Activated naive CD8-positive, alpha-beta T cell treated with anti-CD3 and anti-CD28 coated beads for 36 hours (primary cell): ENCODE data around the gene GJA9. TPM values are rescaled to one million over a fixed set of nuclear protein-coding genes. Genes with fewer than 3 reads are reported as not detected.
"Not testable (repeated sequence)": the region's sequence is repeated elsewhere in the genome, so short reads cannot be mapped to it uniquely, and the experiment has no call there.

Experiments
- DNase-seq: peaks from one replicate; pipeline ENCODE4 v3.0.0; 2021
- H3K27ac Mint-ChIP-seq: one replicate; pipeline ENCODE4 v1.8.0; 2022; ENCODE audit warnings: mild to moderate bottlenecking, moderate library complexity, mixed read lengths
- H3K27me3 Mint-ChIP-seq: one replicate; pipeline ENCODE4 v1.8.0; 2022; ENCODE audit warnings: mild to moderate bottlenecking, mixed read lengths
- H3K36me3 Mint-ChIP-seq: one replicate; pipeline ENCODE4 v1.8.0; 2021; ENCODE audit warnings: mild to moderate bottlenecking, mixed read lengths
- H3K4me1 Mint-ChIP-seq: one replicate; pipeline ENCODE4 v1.8.0; 2021; ENCODE audit warnings: mixed read lengths
- H3K4me3 Mint-ChIP-seq: one replicate; pipeline ENCODE4 v1.8.0; 2022; ENCODE audit warnings: mild to moderate bottlenecking, moderate library complexity, mixed read lengths
- H3K9me3 Mint-ChIP-seq: one replicate; pipeline ENCODE4 v1.8.0; 2022; ENCODE audit warnings: mixed read lengths
- total RNA-seq, 2 experiments: library from RNA; stranded (reverse); gene quantifications; one replicate each; pipeline ENCODE4 v1.2.3, GENCODE V29; 2021

The GJA9 gene
- total RNA-seq, 2 experiments from 2014 or later = not detected

GRCh38 chr1:38859561-38860453 is 21.6 kb downstream of the GJA9 start, which contains the start of gene RRAGC:
Gene RRAGC, minus strand, starts transcription at chr1:38859772. Its CDS starts 126 bp downstream, at chr1:38859646.
- peak within 1 kb of the TSS; percentile 87 for H3K4me3 Mint-ChIP-seq
- peak; percentile 98 for DNase-seq
- H3K27me3 Mint-ChIP-seq = no peaks in the 10 kb centered on the region
- peak within 1 kb of the TSS; percentile 74 for H3K27ac Mint-ChIP-seq
- H3K9me3 Mint-ChIP-seq = no peaks in the 10 kb centered on the region
- H3K4me1 Mint-ChIP-seq = peaks cover 32% of the 10 kb centered on the region
- H3K36me3 Mint-ChIP-seq = no peaks in the 10 kb centered on the region

- DNase-seq = peak; percentile 58
- Mint-ChIP-seq H3K4me3 (peak overlapping the region; percentile 87), H3K9me3 (no peaks in the 10 kb centered on the region), H3K36me3 (no peaks in the 10 kb centered on the region), H3K27me3 (no peaks in the 10 kb centered on the region), H3K4me1 (peaks cover 32% of the 10 kb centered on the region), H3K27ac (peak overlapping the region; percentile 74)
Observed at GRCh38 chr1:38858833-38859560, 22.4 kb downstream of the GJA9 start.

- Mint-ChIP-seq H3K27me3 (no peaks in the 10 kb centered on the region), H3K36me3 (peaks cover 2% of the 10 kb centered on the region), H3K4me1 (peaks cover 13% of the 10 kb centered on the region), H3K27ac (peak overlapping the region; percentile 4), H3K4me3 (no peak overlapping the region), H3K9me3 (no peaks in the 10 kb centered on the region)
- DNase-seq = no peak
Observed at GRCh38 chr1:38852780-38853179, 28.6 kb downstream of the GJA9 start.

GRCh38 chr1:38848071-38848470 is 33.3 kb downstream of the GJA9 start:
- H3K27ac Mint-ChIP-seq = no peak overlapping the region
- no peak overlapping the region for H3K4me3 Mint-ChIP-seq
- DNase-seq = no peak
- H3K4me1 Mint-ChIP-seq = peaks cover 6% of the 10 kb centered on the region
- no peaks in the 10 kb centered on the region for H3K27me3 Mint-ChIP-seq
- peaks cover 3% of the 10 kb centered on the region for H3K9me3 Mint-ChIP-seq
- H3K36me3 Mint-ChIP-seq = peaks cover 14% of the 10 kb centered on the region

DNA sequence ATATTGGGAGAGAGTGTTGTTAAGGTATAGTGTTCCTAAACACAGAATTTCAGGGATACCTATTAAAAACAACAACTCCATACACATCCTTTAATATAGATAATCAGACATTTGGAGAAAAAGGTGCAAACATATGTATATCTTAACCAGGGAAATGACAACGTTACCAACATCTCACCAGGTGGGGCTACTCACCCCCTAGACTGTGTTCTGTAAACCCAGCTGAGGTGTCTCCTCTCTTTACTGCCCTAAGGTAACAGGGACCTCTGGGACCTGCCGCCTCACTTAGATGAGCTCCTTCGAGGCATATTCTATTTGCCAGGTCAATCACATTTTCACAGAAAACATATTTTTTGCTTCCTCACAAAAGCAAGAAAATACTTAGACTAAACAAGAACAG is 35.2 kb downstream of the GJA9 start:
- no peak overlapping the region for H3K27ac Mint-ChIP-seq
- no peak overlapping the region for H3K4me3 Mint-ChIP-seq
- DNase-seq = no peak
- no peaks in the 10 kb centered on the region for H3K27me3 Mint-ChIP-seq
- H3K36me3 Mint-ChIP-seq = peaks cover 16% of the 10 kb centered on the region
- H3K9me3 Mint-ChIP-seq = peaks cover 3% of the 10 kb centered on the region
- no peaks in the 10 kb centered on the region for H3K4me1 Mint-ChIP-seq

DNA sequence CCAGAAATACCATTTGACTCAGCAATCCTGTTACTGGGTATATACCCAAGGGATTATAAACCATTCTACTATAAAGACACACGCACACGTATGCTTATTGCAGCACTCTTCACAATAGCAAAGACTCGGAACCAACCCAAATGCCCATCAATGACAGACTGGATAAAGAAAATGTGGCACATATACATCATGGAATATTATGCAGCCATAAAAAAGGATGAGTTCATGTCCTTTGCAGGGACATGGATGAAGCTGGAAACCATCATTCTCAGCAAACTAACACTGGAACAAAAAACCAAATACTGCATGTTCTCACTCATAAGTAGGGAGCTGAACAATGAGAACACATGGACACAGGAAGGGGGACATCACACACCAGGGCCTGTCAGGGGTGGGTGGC is 36.3 kb downstream of the GJA9 start:
- not testable (repeated sequence) for H3K9me3 Mint-ChIP-seq, H3K27me3 Mint-ChIP-seq, H3K27ac Mint-ChIP-seq, H3K4me3 Mint-ChIP-seq, H3K4me1 Mint-ChIP-seq, DNase-seq
- peaks cover 14% of the 10 kb centered on the region for H3K36me3 Mint-ChIP-seq

DNA sequence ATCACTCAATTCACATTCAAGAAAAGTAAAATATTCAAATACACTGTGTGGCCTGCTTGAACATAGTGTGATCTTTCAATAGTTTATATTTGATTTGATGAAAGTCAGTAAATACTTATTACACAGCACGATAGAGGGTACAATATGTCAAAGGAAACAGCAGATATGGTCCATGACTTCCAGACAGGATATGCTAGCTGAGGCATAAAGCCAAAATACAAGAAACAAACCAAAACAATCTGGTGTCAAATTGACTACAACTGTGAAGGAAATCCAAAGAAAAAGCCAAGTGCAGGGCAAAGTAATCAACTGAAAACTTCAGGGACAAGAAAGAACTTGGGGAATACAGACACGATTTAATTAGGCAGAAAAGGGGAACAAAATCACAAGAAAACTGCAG is 41.1 kb downstream of the GJA9 start:
- no peak for DNase-seq
- no peaks in the 10 kb centered on the region for H3K27me3 Mint-ChIP-seq
- no peak overlapping the region for H3K27ac Mint-ChIP-seq
- peaks cover 3% of the 10 kb centered on the region for H3K9me3 Mint-ChIP-seq
- H3K36me3 Mint-ChIP-seq = peaks cover 16% of the 10 kb centered on the region
- H3K4me1 Mint-ChIP-seq = peaks cover under 1% of the 10 kb centered on the region
- no peak overlapping the region for H3K4me3 Mint-ChIP-seq

DNA sequence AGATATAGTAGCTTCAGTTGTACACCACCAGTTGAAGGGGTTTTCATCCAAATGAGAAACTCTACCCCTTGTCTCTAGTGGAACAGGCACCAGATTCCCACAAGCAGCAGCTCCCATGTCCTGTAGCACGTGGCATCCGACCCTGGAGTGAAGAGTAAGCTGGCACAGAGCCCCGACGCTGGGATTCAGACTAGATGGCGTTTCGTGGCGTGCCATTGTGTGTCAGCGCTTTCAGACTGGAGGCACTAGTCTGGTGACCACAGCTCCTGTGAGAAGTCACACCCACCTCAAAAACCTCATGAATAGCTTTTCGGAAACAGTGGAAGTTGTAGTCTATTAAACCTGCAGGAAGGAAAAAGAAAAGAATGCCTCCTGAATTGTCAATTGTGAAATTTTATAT is 42.0 kb downstream of the GJA9 start:
- H3K36me3 Mint-ChIP-seq = peaks cover 10% of the 10 kb centered on the region
- H3K9me3 Mint-ChIP-seq = no peaks in the 10 kb centered on the region
- peaks cover 4% of the 10 kb centered on the region for H3K4me1 Mint-ChIP-seq
- no peak overlapping the region for H3K4me3 Mint-ChIP-seq
- H3K27me3 Mint-ChIP-seq = peaks cover 4% of the 10 kb centered on the region
- no peak for DNase-seq
- no peak overlapping the region for H3K27ac Mint-ChIP-seq

DNA sequence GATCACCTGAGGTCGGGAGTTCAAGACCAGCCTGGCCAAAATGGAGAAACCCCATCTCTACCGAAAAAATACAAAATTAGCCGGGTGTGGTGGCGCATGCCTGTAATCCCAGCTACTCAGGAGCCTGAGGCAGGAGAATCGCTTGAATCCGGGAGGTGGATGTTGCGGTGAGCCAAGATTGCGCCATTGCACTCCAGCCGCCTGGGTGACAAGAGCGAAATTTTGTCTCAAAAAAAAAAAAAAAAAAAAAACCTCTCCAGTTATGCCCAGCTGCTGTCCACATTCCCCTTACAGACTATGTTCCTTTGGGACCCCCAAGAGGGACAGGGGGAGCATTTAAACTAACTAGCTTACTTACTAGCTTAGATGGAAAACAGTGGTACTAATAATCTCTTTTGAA is 45.1 kb downstream of the GJA9 start:
- H3K4me3 Mint-ChIP-seq, DNase-seq, H3K4me1 Mint-ChIP-seq, H3K9me3 Mint-ChIP-seq, H3K27ac Mint-ChIP-seq, H3K27me3 Mint-ChIP-seq, H3K36me3 Mint-ChIP-seq: not testable (repeated sequence)

DNA sequence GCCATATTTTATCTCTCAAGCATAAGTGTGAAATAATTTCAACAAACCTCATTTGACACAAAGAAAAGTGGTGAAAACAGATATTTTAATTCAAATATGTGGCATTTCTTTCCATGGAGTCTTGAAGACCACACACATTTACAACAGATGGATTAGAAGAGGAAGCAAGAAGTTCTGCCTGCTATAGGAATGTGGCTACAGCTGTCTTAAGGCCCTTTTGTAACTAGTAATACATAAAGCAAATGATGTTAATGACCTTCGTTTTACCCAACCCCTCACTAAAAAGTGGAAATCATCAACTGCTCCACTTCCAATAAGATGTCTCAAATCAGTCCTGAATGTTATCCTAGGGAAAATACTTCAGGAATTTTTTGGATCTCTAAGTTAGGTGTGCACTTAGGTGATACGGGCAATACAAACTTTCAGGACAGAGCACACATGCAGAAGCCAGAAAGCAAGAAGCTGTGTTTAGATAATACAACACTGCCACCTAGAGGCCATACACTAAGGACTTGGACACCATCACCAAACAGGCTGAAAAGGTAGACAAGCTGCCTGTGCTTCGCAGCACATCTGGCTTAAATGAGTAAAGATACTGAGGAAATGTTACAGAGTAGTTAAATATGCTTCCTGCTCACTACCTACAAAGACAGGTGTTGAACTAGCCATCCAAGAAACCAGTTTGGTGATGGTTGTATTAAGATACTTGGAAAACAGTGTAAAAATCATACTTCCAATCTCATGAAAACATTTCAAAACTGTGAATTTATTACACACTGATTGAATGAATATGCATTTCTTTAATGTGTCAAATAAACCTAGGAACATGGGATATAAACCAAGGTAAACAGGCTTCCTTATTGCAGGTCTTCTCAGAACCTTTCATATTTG is 46.2 kb downstream of the GJA9 start:
- H3K4me1 Mint-ChIP-seq = peaks cover 4% of the 10 kb centered on the region
- no peaks in the 10 kb centered on the region for H3K9me3 Mint-ChIP-seq
- no peak overlapping the region for H3K4me3 Mint-ChIP-seq
- peaks cover 13% of the 10 kb centered on the region for H3K27me3 Mint-ChIP-seq
- H3K36me3 Mint-ChIP-seq = peaks cover 2% of the 10 kb centered on the region
- no peak overlapping the region for H3K27ac Mint-ChIP-seq
- peak; percentile 31 for DNase-seq

GRCh38 chr1:38834221-38834782 is 47.1 kb downstream of the GJA9 start:
- no peaks in the 10 kb centered on the region for H3K9me3 Mint-ChIP-seq
- H3K4me1 Mint-ChIP-seq = peaks cover 4% of the 10 kb centered on the region
- no peak for DNase-seq
- H3K27ac Mint-ChIP-seq = no peak overlapping the region
- H3K4me3 Mint-ChIP-seq = no peak overlapping the region
- peaks cover 2% of the 10 kb centered on the region for H3K36me3 Mint-ChIP-seq
- peaks cover 15% of the 10 kb centered on the region for H3K27me3 Mint-ChIP-seq

DNA sequence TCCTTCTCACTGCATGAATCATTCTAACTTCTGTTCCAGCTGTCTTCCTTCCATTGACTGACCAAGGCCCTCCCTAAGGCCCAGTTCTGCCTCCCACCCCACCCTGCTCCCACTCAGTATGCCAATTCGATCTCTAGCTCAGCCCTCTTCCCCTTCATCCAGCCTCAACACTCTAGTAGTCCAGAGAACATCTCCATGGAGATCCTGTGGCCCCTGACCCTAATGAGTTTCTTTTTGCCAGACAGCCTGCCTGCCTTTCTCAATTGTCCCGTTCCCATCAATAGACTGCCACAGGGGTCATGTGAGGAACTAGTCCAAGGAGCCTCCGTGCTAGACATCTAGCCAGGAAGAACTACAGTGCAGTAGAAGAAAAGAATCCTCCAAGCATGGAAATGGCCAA is 48.2 kb downstream of the GJA9 start:
- no peak for DNase-seq
- Mint-ChIP-seq H3K4me1 (peaks cover 4% of the 10 kb centered on the region), H3K9me3 (no peaks in the 10 kb centered on the region), H3K4me3 (no peak overlapping the region), H3K36me3 (no peaks in the 10 kb centered on the region), H3K27ac (no peak overlapping the region), H3K27me3 (peaks cover 18% of the 10 kb centered on the region)

DNA sequence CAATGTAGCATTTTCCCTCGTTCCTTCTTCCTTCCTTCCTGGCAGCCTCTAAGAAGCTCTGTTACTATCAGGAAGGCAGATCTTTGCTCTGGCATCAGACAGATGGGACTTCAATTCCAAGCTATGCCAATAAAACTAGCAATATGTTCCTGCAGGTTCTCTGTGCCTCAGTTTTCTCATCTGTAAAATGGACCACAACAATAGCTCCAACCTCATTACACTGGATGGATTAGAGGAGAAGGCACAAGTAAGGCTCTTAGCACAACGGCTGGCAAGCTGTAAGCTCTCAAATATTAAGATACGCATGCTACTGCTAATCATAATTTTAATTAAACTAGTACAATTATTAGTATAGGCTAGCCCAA is 49.0 kb downstream of the GJA9 start:
- Mint-ChIP-seq H3K27ac (no peak overlapping the region), H3K36me3 (no peaks in the 10 kb centered on the region), H3K9me3 (no peaks in the 10 kb centered on the region), H3K4me3 (no peak overlapping the region), H3K27me3 (peaks cover 18% of the 10 kb centered on the region), H3K4me1 (peaks cover 4% of the 10 kb centered on the region)
- no peak for DNase-seq

DNA sequence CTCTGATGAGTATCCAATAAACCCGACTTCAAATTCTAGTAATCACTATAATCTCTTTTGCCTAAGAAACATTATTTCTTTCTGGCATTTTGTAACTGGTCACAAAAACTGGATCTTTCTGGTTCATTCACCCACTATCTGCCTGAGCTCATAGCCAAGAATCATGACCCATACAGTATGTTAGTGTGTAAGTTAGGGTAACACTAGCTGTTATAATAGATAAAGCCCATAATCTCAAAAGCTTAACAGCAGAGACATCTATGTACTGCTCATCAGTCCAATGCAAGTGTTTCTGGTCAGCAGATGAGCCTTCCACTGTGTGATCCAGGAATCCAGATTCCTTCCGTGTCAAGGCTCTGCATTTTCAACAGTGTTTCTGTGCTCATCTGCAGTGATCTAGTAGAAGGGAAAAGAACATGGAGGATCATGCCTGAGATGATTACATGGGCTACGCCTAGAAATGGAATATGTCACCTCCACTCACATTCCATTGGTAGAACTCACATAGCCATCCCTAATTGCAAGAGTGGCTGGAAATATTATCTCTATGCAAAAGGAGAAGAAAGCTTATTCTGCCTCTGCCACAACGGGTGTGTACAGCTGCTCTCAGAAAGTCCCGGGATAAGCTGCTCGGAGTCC is 49.5 kb downstream of the GJA9 start:
- H3K4me1 Mint-ChIP-seq = peaks cover 4% of the 10 kb centered on the region
- no peak overlapping the region for H3K4me3 Mint-ChIP-seq
- peaks cover 21% of the 10 kb centered on the region for H3K27me3 Mint-ChIP-seq
- H3K36me3 Mint-ChIP-seq = no peaks in the 10 kb centered on the region
- DNase-seq = no peak
- no peak overlapping the region for H3K27ac Mint-ChIP-seq
- no peaks in the 10 kb centered on the region for H3K9me3 Mint-ChIP-seq
